NCI-H446 treated with DMSO at 0.1 percent for 48 hours (cell line): ENCODE results near the gene CSNK1E.

Experiments
- DNase-seq: peaks from one replicate; lab custom pipeline; 2025; lab: John Stamatoyannopoulos, UW

The CSNK1E gene

DNA sequence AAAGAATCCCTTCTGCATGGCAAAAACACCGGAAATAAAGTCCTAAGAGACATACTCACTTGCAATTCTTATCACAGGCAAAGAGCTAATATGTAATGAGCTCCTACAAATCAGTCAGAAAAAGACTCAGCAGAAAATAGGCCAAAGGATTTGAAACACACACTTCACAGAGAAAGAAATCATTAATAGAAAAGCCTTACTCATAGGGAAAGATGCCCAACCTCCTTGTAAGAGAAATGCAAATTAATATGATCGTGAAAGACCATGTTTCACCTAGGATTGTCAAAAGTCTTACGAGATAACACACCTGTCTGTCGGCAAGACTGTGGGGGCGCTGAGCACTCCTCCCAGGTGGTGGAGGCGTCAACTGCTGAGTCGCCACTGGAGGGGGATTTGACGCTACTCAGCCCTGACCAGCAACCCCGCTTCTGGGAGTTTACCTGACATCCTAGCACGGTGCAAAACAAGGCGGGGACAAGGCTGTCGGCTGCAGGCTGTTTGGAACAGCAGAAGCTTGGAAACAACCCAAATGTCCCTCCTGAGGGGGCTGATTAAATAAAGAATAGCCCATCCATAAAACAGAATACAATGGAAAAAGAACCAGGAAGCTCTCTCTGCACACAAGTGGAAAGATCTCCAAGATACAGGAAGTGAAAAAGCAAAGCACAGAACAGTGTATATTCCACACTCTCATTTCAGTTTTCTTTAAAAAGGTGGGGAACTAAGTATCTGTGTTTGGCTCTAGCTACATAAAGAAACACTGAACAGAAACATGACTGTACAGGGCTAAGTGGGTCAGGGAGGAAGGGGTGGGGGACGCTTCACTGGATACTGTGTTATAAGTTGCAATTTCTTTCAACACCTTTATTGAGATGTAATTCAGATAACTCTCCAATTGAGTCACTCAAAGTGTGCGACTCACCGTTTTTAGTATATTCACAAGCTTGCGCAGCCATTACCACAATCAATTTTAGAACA is 11.5 kb downstream of the CSNK1E start:
- no peak for DNase-seq

DNA sequence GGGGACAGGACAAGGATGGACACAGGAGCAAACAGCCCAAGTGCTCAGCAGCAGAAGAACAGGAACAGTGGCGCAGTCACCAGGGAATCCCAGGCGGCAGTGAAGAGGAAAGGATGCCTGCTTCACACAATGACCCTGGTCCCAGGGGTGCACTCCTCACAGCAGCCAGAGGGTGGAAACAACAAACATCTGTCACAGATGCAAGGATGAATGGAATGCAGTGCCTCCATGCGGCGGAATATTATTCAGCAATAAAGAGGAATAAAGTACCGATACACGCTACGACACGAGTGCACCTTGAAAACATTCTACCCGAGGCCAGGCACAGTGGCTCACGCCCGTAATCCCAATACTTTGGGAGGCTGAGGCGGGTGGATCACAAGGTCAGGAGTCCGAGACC is 12.7 kb downstream of the CSNK1E start:
- DNase-seq, result no peak

DNA sequence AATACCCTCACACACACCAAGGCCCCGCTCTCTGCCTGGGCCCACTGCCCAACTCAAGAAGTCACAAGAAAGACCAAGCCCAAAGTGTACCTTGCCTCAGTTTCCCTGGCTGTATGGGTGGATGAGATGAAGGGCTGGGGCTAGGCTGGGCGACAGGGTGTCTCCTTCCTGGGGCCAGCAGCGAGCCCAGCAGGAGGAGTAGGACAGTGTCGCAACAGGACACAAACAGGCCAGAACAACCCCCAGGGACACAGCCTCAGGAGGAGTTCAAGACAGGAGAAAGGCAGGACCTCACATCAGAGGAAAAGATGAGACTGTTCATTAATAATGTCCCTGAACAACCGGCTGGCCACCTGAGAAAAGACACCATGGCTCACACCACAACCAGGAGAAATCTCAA is 13.3 kb downstream of the CSNK1E start:
- no peak for DNase-seq

DNA sequence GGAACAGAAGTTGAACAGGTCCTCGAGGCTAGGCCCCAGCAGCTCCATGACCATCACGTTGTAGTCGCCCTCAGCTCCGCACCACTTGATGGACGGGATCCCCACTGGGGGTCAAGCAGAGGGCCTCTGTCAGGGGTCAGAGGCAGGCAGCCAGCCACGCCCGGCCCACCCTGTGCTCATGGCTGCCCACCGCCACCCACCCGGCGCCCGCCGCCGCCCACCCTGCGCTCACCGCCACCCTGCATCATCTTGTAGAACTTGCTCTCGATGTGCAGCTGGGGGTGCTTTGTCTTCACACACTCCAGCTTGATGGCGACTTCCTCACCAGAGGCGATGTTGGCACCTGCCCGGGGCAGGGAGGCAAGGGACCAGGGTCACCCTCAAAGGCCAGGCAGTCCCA is 14.3 kb downstream of the CSNK1E start:
- no peak for DNase-seq

DNA sequence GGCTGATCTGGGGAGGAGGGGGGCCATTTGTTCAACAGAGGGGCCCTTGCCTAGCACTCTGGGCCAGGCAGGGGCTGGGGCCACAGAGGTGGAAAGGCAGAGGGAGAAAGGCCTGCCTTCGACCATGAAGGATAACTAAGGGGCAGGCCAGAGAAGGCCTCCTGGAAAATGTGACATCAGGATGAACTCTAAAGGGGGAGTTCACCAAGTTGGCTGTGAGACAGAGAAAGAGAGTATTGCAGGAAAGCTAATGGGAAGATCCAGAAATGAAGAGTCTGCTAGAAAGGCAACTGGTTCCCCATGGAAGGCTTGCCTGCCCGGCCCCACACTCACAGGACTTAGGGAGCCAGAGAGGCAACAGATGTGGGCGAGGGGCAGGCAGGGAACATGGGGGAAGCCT is 16.3 kb downstream of the CSNK1E start:
- no peak for DNase-seq

DNA sequence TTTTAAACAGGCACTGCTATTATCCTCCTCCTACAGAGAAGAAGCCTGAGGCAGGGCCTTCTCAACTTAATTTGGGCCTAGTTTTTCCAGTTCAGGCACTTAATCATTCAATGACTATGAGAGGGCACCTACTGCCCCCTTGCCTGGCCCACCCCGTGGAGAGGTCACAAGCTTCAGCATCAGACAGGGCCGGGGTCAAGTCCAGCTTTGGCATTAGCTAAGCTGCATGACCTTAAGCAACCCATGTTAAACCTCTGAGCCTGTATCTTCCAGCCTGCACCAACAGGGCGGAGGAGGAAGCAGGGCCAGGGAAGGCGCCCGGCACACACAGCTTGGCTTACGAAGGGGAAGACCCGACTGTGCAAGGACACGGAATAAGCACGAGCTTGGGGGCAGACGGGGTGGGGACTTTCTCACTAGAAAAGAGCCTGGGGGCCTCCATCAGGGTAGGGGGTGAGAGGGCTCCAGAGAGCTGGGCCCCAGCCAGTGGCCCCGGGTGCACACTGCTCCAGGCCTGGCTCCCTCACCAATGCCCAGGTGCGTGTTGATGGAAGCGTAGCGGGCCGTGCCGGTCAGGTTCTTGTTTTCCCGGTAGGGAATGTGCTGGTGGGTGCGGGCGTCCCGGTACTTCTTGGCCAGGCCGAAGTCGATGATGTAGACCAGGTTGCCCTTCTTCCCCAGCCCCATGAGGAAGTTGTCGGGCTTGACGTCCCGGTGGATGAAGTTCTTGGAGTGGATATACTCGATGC is 16.9 kb downstream of the CSNK1E start:
- DNase-seq, result no peak

DNA sequence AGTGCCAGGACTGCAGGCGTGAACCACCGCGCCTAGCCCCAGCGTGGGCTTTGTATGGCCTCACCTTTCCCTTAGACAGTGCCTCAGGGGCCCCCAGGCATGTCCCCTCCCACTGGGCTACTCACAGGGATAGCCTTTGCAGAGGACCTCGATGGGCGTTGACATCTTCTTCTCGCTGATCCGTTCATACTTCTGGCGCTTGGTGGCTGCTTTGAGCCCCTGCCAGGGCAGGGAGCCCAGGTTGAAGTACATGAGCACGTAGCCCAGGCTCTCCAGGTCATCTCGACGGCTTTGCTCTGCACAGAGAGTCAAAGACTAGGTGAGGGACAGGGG is 17.5 kb downstream of the CSNK1E start:
- no peak for DNase-seq

DNA sequence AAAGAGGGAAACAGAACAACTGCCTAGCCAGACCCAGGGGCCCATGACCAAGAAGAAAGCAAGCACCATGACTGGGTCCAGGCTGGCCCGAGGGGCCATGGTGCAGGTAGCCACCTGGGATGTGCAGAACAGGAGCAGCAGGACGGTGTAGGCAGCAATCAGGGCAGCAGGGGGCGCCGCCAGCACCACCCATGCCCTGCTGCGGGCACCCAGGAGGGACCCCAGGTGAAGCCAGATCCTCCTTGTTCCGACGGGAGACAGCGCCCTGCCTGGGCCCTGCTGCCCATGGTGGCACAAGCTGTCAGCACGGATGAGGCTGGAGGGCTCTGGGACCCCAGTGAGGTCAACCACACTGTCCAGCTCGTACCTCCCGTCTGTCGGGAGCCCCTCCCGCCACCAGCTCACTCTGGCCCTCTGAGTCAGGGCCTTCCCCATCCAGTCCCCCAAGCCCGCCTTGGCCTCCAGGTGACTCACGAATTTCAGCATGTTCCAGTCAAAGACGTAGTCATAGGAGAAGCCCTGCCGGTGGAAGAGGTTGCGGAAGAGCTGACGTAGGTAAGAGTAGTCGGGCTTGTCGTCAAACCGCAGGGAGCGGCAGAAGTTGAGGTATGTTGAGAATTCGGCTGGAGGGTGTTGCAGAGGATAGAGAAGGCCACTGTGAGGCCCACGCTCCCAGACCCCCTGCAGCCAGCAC is 18.8 kb downstream of the CSNK1E start:
- DNase-seq, result no peak

DNA sequence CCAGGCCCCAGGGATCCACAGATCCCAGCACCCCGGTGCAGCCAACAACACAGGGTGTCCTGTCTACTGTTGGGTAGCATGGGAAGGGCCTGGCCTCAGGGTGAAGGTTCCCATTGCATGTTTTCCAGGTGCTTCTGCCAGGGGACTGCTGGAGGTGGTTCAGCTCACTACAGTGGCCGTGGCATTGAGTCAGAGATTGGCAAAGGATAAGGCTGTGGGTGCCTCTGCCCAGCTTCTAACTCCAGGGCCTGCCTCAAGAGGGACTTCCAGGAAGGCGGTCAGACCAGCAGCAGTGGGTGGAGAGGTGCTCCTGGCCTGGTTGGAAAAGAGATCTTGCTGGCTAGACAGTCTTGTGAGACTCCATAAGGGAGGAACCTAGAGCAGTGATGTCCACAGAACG is 20.9 kb downstream of the CSNK1E start:
- no peak for DNase-seq

DNA sequence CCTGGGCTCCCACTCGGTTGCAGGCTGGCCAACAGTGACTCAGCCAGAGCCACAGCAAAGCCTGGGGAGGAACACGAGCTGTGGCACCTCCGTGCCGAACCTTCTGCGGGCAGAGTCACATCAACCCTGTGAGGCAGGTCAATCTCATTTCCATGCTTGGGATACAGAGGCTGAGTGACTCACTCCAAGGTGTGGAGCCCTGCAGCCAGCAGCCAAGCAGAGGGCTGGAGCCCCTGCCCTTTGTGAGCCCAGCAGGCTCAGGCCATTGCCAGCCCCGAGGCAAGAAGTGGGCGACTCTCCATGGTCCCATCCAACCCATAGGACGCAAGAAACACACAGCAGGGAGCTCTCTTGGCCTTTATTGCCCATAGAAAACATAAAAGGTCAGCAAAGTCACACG is 21.4 kb downstream of the CSNK1E start:
- DNase-seq, result no peak

DNA sequence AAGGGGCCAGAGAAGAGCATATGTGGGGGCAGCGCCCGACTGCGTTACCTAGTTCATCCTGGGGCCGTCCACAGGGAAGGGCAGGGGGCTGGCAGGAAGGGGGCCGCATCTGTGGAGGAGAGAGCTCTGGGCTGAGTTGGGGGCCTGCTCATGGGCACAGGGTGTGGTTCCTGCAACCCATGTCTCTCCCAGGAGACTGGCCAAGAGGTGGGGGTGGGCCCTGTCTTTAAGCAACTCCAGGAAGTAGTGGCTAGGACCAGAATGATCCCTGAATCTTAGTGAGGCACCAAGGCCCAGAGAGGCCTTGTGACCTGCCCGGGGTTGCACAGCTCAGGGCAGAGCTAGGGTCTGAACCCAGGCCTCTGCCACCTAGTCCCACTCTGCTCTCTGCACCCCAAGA is 21.9 kb downstream of the CSNK1E start:
- no peak for DNase-seq

DNA sequence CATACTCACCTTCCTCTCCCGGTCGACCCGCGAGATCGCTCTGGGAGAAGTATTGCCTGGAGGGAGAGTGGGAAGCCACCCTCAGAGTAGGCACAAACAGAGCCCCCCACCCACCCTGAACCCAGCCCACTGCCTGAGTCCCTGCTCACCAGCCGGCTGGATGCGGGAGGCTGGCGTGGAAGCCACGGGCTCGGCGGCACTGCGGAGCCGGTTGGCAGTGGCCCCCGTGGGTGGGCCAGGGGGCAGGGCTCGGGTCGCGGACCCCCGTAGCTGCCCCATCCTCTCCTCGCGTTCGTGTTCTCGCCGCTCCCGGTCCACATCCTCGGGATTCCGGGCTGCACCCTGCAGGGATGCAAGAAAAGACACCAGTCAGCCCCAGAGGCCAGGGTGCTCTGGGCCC is 23.0 kb downstream of the CSNK1E start:
- DNase-seq, result no peak

DNA sequence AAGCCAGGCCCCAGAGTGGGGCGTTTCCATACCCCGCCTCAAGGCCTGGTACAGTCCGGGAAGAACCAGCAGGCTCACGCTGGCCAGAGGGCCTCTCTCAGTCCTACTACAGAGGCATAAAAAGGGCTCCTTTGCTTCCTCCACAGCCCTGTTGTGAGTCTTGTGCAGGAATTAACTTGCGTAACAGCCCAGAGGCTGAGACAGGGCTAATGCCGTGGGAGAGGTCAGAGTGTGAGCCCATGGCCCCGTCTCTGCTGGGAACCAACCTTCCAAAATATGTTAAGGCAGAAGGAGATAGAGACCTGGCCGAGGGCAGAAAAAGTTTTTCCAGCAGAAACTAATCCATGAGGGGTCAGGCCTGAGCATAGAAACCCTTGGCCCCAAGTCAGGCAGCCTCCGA is 24.5 kb downstream of the CSNK1E start:
- no peak for DNase-seq

DNA sequence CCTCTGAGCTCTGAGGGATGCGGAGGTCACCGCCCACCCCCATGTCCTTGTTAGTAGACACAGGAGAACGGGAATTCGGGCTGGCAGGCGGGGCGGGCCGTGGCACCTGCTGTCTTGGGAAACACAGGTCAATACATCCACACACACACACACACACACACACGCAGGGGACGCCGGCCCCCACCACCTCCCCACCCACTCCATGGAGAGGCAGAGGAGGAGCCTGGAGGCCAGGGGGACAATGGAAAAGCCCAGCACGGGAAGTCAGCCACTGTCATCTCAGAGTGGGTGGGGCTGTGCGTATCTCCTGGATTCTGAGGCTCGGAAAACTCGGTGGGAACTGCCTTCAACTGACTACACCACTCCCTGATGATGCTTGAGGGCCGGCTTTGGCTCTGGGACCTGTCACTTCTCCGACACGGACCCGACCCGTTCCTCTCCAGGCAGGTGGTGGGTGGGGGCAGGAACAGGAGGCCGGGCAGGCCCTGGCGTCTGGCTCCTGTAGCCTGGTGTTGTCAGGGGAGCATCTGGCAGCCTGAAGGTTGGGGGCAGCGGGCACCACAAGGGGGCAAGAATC is 25.9 kb downstream of the CSNK1E start:
- DNase-seq, result no peak

DNA sequence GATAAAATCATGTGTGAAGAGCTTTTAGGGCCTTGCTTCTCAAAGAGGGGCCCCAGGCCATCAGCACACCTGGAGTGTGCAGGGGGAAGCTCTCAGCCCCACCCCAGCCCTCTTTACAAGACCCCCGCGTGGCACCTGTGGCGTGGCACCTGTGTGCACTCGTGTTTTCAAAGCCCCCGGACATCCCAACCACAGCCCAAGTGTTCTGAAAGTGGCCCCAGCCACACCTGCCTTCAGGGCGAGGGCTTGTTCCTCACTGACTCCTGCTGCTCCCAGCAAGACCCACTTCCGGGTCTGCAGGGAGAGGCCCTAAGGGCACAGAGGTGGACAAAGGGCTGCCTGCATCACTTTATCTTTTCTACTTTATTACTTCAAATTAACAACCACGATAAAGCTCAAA is 26.9 kb downstream of the CSNK1E start:
- DNase-seq, result no peak

DNA sequence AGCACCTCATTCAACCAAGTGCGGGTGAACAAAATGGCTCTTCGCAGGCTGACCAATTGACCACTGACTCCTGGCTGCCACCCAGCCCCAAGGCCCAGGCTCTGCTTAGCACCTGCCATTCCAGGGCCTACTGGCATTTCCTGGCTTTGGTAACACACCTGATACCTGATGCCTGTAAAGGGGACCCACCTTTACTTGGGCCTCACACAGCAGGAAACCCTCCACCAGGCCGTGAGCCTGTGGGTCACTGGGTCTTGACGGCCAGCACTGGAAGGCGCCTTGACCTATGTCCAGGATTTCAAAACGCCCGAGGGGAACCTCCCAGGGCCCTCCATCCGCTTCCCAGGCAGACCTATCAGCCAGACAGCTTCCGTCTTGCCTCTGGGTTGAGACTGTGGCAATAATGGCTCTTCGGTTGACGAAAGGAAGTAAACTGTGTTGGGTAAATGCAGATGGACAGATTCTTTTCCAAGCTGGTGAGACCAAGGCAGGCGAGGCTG is 27.6 kb downstream of the CSNK1E start:
- no peak for DNase-seq

DNA sequence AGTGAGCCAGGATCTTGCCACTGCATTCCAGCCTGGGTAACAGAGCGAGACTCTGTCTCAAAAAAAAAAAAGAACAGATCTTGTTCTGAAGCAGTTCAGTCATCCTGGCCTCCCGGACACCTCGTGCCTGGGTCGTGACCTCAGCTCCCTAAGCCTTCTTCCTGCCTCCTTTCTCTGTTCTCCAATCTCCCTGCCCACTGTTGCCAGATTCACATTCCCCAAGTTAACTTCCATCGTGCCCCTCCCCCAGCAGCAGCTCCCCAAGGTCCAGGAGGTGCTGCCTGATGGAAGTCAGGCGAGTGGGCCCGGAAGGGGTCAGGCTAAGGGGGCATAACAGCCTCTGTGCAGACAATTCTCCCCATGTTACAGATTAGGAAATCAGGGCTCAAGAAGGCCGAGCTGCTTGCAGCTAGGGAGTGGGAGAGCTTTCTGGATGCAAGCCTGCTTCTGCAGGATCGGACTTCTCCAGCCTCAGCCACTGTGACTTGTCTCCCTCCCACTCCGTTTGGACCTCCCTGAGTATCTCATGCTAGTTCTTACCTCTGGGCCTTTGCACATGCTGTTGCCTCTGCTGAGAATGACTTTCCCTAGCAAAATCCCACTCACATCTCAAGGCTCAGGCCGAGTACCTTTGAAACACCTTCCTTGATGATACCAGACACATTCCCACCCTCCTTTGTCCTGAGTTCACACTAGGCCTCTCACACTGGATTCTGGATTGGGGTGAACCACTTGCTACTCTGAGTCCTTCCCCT is 30.1 kb downstream of the CSNK1E start:
- no peak for DNase-seq

DNA sequence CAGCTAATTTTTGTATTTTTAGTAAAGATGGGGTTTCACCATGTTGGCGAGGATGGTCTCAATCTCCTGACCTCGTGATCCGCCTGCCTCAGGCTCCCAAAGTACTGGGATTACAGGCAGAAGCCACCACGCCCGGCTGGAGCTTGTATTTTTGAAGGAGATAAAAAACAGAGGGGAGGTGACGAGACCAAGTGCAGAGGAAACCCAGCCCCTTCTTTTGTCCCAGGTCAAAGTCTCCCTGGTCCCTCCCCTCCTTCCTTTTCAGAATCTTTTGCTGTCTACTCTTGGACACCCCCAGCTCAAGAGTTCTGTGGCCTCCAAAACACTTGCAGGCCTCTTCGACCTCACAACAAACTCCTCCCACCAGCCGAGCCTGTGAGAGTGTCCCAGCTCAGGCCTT is 32.2 kb downstream of the CSNK1E start:
- no peak for DNase-seq

DNA sequence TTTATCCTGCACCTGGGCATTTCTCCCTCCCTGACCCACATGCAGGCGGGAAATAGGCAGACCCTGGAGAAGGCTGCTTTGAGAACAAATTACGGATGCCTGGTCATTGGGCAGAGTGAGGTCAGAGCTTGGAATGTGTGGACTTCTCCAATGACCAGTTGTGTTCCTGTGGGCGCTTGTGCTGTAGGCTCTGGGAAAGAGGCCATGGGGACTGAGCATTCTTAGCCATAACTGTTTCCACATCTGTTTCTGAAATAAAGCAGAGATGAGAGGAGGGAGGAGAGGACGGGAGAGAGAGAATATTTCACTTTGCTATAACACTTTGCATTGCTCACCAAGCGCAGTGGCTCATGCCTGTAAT is 33.2 kb downstream of the CSNK1E start:
- DNase-seq, result no peak

DNA sequence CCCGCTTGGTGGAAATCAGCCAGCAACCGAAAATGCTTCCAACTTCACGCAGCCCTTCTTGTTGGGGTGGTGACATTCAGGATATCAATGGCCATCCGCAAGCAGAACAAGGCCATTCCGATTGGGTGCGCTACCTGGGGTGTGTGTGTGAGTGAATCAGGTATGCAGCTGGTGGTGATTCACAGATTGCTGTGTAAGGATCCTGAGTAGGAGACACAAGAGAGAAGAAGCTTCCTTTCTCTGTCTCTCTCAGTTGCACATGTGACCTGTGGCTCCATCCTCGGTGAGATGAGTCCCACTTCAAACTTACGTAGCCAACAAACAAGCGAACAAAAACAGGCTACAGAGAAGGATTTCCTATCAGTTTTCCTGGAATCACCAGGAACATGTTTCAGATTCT is 34.8 kb downstream of the CSNK1E start:
- DNase-seq, result no peak

DNA sequence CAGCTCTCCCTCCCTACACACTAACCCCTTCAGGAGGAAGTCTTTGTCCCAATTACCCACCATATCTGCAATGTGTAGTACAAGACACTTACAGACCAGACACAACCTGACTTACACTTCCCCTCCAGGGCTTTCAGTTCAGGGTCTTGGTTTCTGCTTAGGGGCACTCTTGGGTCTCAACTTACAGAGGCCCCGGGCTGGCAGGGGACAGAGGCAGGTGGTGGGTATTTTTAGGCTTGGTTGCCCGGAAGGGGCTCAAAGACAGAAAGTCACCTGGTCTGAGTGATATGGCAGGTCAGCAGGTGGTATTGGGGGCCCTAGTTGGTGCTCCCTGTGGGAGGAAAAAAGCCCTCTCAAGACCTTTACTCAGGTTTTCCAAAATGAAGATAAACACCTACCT is 41.1 kb downstream of the CSNK1E start:
- no peak for DNase-seq
